HPDE6-E6E7 (cell line): ENCODE measurements around the gene CYTH4.
"Not testable (repeated sequence)": the region's sequence is repeated elsewhere in the genome, so short reads cannot be mapped to it uniquely, and the experiment has no call there.

ENCODE experiments used
- DNase-seq: peaks from one replicate; pipeline ENCODE4 v3.0.0; 2011; ENCODE audit warnings: missing footprints; ENCODE audit errors: extremely low spot score

CYTH4 gene

GRCh38 chr22:37248251-37248650, 34.1 kb upstream of the CYTH4 start:
- no peak for DNase-seq

GRCh38 chr22:37249986-37250385, 32.3 kb upstream of the CYTH4 start:
- no peak for DNase-seq

- DNase-seq = not testable (repeated sequence)
Measured at GRCh38 chr22:37251836-37252235, 30.5 kb upstream of the CYTH4 start.

- no peak for DNase-seq
Measured at GRCh38 chr22:37253126-37253660, 29.1 kb upstream of the CYTH4 start.

- no peak for DNase-seq
Measured at GRCh38 chr22:37254209-37254866, 28.0 kb upstream of the CYTH4 start.

- peak; percentile 57 for DNase-seq
Measured at GRCh38 chr22:37254867-37255233, 27.5 kb upstream of the CYTH4 start.

GRCh38 chr22:37255558-37256006, 26.7 kb upstream of the CYTH4 start:
- DNase-seq = no peak

- DNase-seq = no peak
Measured at GRCh38 chr22:37256075-37256726, 26.1 kb upstream of the CYTH4 start.

- DNase-seq = no peak
Measured at GRCh38 chr22:37258005-37258752, 24.1 kb upstream of the CYTH4 start.

GRCh38 chr22:37258753-37259401, 23.4 kb upstream of the CYTH4 start:
- no peak for DNase-seq

GRCh38 chr22:37259540-37260029, 22.7 kb upstream of the CYTH4 start:
- no peak for DNase-seq

- no peak for DNase-seq
Measured at GRCh38 chr22:37260155-37260795, 22.0 kb upstream of the CYTH4 start.

- peak; percentile 46 for DNase-seq
Measured at GRCh38 chr22:37260901-37261336, 21.4 kb upstream of the CYTH4 start.

GRCh38 chr22:37262346-37262745, 20.0 kb upstream of the CYTH4 start:
- DNase-seq = no peak

- DNase-seq = no peak
Measured at GRCh38 chr22:37263966-37264887, 18.1 kb upstream of the CYTH4 start.

- no peak for DNase-seq
Measured at GRCh38 chr22:37266581-37267134, 15.7 kb upstream of the CYTH4 start.

- no peak for DNase-seq
Measured at GRCh38 chr22:37267135-37267587, 15.1 kb upstream of the CYTH4 start.

GRCh38 chr22:37267661-37268413, 14.5 kb upstream of the CYTH4 start:
- DNase-seq = no peak
